ENCODE measurements around the gene MRPL40. TPM values are rescaled to one million over a fixed set of nuclear protein-coding genes. Genes with fewer than 3 reads are reported as not detected.

Gene MRPL40
- total RNA-seq, 2 donors from 2014 or later = 16.1 to 24.7 TPM

- Histone ChIP-seq H3K4me3 (no peak overlapping the region), H3K27me3 (no peaks in the 10 kb centered on the region), H3K36me3 (no peaks in the 10 kb centered on the region), H3K9me3 (no peaks in the 10 kb centered on the region), H3K4me1 (no peaks in the 10 kb centered on the region), H3K9ac (ENCODE audit: low read depth in 2 of 2, low read length in 2 of 2) (no peak overlapping the region), H3K27ac (no peak overlapping the region)
- no peak for DNase-seq
- intact Hi-C loops (cut with DNase I) = no loop called here
- TF ChIP-seq CTCF (IDR thresholded peaks at IDR 0.05) = no peak
Observed at GRCh38 chr22:19422440-19423301, 9.7 kb upstream of the MRPL40 start.

- no peaks in the 10 kb centered on the region for H3K27me3 ChIP-seq
- intact Hi-C loops (cut with DNase I) = no loop called here
- H3K9me3 ChIP-seq = no peaks in the 10 kb centered on the region
- no peak overlapping the region for H3K9ac ChIP-seq (ENCODE audit: low read depth in 2 of 2, low read length in 2 of 2)
- no peak overlapping the region for H3K27ac ChIP-seq
- no peaks in the 10 kb centered on the region for H3K4me1 ChIP-seq
- no peak overlapping the region for H3K4me3 ChIP-seq
- TF ChIP-seq CTCF (IDR thresholded peaks at IDR 0.05) = no peak
- H3K36me3 ChIP-seq = no peaks in the 10 kb centered on the region
- DNase-seq = no peak
Observed at GRCh38 chr22:19424186-19424500, 8.2 kb upstream of the MRPL40 start.

- TF ChIP-seq CTCF (IDR thresholded peaks at IDR 0.05) = no peak
- Histone ChIP-seq H3K9me3 (no peaks in the 10 kb centered on the region), H3K9ac (ENCODE audit: low read depth in 2 of 2, low read length in 2 of 2) (peak overlapping the region; percentile 88 to 96), H3K27ac (peak overlapping the region; percentile 29), H3K4me1 (peaks cover 2% of the 10 kb centered on the region), H3K36me3 (no peaks in the 10 kb centered on the region), H3K27me3 (no peaks in the 10 kb centered on the region), H3K4me3 (peak overlapping the region; percentile 59)
- peak; percentile 38 for DNase-seq
- intact Hi-C loops (cut with DNase I) = no loop called here
Observed at GRCh38 chr22:19429950-19430889, 2.1 kb upstream of the MRPL40 start.

- H3K4me1 ChIP-seq = peaks cover 2% of the 10 kb centered on the region
Observed at GRCh38 chr22:19430890-19431541, 1.3 kb upstream of the MRPL40 start.

More at GRCh38 chr22:19430890-19431541, 1.3 kb upstream of the MRPL40 start:
- Histone ChIP-seq H3K9me3 (no peaks in the 10 kb centered on the region), H3K9ac (ENCODE audit: low read depth in 2 of 2, low read length in 2 of 2) (peak overlapping the region; percentile 88 to 96), H3K36me3 (no peaks in the 10 kb centered on the region), H3K27ac (peak overlapping the region; percentile 29), H3K27me3 (no peaks in the 10 kb centered on the region), H3K4me3 (peak overlapping the region; percentile 59)
- intact Hi-C loops (cut with DNase I) = no loop called here
- TF ChIP-seq CTCF (IDR thresholded peaks at IDR 0.05) = no peak
- peak; percentile 79 for DNase-seq
